ENCODE measurements around the gene IGFBP5. TPM values are rescaled to one million over a fixed set of nuclear protein-coding genes. Genes with fewer than 3 reads are reported as not detected.

The IGFBP5 gene
- total RNA-seq, 2 donors from 2014 or later = 88.5 to 207 TPM

DNA sequence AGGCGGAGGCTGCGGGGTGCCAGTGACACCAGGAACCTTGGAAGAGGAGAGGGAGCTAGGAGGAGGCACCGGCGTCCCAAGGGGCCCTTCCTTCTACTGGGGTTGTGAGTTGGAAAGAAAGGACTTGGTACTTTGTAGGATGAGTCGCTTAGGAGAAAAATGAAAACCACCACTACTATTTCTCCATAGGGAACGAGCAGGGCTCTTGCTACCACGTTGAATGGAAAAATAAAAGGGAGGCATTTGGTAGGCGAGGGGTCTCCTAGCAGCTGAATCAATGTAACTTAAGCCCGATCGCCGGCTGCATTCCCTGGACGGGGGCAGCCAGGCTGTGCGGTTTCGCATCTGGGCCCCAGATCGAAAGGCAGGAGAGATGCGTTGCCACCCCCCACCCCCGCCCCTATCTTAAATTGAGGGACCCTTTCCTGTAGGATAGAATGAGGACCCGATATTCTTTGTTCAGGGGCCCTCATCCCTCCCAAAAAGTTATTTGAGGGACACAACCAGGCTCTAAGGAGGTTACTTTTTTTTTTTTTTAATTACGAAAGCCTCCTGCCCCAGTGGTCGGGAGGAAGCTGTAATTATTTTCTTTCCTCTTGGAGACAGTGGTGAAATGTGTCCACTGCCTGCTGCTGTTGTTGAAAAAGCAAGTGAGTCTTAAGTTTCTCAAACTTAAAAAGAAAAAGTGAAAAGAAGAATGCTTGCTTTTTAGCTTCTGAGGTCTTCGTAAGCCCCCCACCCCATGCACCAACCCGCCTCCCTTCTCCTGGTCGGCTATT is 60.8 kb downstream of the IGFBP5 start:
- no peak for DNase-seq
- no peak for ATAC-seq
- intact Hi-C loops (cut with DNase I) = no loop called here

DNA sequence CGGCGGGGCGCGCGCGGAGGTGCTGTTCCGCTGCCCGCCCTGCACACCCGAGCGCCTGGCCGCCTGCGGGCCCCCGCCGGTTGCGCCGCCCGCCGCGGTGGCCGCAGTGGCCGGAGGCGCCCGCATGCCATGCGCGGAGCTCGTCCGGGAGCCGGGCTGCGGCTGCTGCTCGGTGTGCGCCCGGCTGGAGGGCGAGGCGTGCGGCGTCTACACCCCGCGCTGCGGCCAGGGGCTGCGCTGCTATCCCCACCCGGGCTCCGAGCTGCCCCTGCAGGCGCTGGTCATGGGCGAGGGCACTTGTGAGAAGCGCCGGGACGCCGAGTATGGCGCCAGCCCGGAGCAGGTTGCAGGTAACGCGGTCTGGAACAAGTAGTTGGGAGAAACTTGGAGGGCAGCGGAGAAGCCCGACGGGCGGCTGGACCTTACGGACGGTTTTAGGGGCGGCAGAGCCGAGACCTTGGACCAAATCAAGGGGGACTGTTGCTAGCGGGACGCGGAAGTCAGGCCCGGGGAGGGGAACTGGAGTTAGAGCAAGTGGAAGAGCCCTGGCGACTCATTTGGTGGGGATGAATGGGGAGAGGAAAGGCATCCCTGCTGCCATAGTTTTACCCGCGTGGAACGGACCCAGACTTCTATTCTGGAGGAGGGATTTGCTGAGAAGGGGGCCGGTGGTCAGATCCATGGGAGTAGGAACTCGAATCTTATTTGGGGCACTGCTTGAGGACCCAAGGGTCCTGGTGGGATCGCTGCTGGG is 61.6 kb downstream of the IGFBP5 start:
- DNase-seq (peak; percentile 45), ATAC-seq (peak; percentile 23 to 43)
- intact Hi-C loops (cut with DNase I) = no loop called here

DNA sequence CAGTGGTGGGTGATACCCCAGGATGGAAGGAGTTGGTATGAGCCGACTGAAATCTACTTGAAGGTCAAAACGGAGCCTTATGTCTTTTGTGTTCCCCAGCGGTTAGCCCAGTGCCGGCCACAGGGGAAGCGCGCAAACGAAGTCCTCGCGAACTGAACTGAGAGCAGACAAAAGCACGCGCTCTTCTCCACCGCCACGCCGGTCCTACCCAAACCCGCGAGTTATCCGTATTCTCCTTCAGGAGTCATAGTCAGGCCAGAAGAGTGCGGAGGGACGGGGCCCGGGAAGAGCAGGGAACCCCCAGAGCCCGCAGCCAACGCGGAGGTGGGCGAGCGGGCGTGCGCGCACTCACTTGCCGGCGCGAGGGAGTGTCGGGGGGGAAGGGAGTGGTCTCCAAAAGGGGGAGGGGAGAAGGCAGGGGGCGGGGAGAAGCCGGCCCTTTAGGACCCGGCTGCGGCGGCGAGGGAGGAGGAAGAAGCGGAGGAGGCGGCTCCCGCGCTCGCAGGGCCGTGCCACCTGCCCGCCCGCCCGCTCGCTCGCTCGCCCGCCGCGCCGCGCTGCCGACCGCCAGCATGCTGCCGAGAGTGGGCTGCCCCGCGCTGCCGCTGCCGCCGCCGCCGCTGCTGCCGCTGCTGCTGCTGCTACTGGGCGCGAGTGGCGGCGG is 62.3 kb downstream of the IGFBP5 start, which contains the start of gene IGFBP2:
Gene IGFBP2, plus strand, starts transcription at position 469 of the 664 bp plus-strand sequence. Its CDS starts 104 bp downstream, at position 573.
- ATAC-seq (peak; percentile 68 to 71), DNase-seq (peak; percentile 54)
- intact Hi-C loops (cut with DNase I) = no loop called here

DNA sequence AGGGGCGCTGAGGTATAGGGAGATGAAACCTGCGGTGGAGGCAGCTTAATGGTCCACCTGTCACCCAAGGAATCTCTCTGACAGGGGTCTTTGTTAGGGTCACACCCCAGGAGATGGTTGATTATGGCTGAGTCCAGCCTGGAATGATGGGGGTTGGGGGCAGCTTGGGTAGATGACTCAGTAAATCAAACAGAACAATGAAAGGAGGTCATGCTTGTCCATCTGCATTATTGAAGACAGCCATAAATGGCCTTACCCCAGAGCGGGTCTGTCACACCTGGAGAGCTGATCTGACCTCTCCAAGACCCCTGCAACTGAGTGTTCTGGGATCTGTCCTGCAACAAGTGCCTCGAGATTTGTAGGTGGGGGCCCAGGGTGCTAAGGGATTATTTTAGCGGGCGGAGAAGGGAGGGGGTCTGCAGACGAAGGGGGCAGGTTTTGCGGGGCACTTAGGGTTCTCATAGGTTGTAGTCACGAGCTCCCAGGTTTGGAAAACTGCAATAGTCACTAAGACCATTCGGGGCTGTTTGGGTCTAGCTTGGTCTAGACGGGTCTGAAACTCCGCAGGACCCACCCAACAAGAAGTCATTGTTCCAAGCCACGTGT is 62.9 kb downstream of the IGFBP5 start:
- ATAC-seq (no peak), DNase-seq (no peak)
- intact Hi-C loops (cut with DNase I) = no loop called here

DNA sequence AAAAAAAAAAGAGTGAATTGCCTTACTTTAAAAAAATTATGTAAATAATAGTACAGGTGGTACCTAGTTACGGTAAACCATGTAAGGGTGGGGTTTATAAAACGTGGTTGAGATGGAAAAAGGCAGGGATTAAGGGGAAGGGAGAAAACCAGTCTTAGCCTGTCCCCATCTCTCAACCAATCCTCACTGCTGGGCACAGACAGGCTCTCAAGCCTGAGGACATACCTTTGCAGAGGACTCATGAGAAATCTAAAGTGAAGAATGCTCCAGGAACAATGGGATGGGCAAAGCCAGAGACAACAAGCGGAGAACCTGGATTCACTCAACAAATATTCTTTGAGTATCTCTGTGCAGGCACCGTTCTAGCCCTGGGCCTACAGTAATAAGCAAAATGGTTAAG is 65.6 kb downstream of the IGFBP5 start:
- ATAC-seq (no peak), DNase-seq (no peak)
- intact Hi-C loops (cut with DNase I) = no loop called here

DNA sequence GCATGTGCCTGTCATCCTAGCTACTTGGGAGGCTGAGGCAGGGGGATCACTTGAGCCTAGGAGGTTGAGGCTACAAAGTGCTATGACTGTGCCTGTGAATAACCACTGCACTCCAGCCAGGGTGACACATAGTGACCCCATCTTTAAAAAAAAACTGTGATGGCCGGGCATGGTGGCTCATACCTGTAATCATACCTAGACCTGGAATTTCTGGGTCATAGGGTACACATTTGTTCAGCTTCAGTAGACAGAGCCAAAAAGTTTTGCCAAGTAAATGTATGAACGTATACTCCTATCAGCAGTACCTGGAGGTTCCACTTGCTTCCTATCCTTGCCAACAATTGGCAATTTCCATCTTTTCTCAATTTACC is 68.5 kb downstream of the IGFBP5 start:
- DNase-seq (no peak), ATAC-seq (no peak)
- intact Hi-C loops (cut with DNase I) = no loop called here

DNA sequence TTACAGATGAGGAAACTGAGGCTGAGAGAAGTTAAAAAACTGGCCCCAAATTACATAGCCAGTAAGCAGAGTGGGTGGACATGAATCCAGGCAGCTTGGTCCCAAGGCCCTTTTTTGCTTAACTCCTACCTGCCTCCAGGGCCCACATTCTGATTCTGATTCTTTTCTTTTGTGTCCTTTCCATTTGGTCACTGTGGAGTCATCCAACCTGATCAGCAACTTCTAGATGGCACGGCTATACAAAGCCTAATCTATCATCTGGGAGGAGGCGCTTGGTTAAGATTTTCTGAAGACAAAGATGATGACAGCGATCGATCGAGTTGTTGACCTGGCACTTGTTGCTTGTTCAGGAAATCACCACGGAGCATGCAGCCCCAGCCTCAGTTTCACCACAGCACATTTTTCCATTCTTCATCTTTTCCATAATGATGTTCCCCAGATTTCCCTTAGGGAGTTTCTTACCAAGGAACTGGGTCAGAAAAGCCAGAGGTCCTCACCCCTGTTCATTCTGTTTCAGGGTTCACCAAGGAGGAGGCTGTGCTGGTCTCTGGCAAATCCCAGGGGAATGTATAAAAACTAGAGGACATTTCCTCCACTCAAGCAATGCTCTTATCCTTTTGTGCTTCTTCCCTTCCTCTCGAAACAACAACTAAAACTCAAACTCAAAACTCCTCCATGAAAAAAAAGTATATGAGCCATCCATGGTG is 69.0 kb downstream of the IGFBP5 start:
- DNase-seq = no peak
- no peak for ATAC-seq
- intact Hi-C loops (cut with DNase I) = no loop called here

DNA sequence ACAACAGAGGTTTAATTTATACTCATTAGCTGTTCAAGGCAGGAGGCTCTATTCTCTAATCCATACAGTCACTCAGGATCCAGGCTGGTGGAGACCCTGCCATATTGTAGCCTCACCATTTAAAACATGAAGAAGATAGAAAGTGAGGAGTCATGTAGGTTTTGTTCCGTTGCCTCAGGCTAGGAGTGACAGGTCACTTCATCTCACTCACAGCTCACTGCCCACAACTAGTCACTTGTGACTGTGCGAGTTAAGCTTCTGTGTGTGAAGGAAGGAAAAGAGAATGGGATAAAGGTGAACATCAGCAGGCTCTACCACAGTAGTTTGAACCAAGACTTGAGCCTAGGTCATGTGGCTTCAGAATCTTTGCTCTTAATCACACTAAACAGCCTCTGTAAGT is 71.1 kb downstream of the IGFBP5 start:
- DNase-seq (no peak), ATAC-seq (no peak)
- intact Hi-C loops (cut with DNase I) = no loop called here

DNA sequence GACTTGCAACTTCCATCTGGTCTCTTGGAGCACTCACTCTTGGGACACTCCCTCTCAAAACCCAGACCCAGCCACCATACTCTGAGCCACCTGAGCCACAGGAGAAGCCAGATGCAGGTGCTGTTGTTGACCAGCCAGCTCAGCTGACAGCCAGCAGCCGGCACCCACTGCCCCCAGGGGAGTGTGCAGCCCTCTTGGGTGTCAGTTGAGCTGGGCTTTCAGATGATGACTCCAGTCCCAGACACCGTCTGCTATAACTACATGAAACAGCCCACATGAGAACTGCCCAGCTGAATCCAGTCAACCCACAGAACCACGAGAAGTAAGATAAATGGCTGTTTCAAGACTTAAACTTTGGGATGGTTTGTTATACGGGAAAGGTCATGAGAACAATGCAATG is 72.8 kb downstream of the IGFBP5 start:
- ATAC-seq = no peak
- intact Hi-C loops (cut with DNase I) = no loop called here
- no peak for DNase-seq

Other genes with a start within 250 kb of the IGFBP5 start
- gene RPL37A, start 196.7 kb downstream of the IGFBP5 start, total RNA-seq = 1,000 to 10,000 TPM; 1,877 to 1,963 TPM
- 100 to 1,000 TPM in 1 of 2 donors, 10 to 100 TPM in 1; 91.7 to 185 TPM for gene IGFBP2, start 62.1 kb downstream of the IGFBP5 start, total RNA-seq
- not detected for gene TNP1, start 164.5 kb upstream of the IGFBP5 start, total RNA-seq

Data from left cardiac atrium (tissue), 4 donors.